Measurements from ENCODE around the gene CBLC.
"Not testable (repeated sequence)": the region's sequence is repeated elsewhere in the genome, so short reads cannot be mapped to it uniquely, and the experiment has no call there.

The CBLC gene

DNA sequence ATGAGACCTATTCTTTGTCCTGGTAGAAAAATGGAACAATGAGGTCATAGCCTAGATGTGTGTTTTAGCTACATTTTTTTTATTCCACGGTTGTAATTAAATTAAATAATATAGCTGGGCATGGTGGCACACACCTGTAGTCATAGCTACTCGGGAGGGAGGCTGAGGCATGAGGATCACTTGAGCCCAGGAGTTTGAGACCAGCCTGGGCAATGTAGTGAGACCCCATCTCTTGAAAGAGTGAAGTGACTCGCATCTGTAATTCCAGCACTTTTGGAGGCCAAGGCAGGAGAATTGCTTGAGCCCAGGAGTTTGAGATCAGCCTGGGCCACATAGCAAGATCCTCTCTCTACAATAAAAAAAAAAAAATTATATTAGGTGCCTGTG lies 11.7 kb upstream of the CBLC start:
- DNase-seq = no peak

DNA sequence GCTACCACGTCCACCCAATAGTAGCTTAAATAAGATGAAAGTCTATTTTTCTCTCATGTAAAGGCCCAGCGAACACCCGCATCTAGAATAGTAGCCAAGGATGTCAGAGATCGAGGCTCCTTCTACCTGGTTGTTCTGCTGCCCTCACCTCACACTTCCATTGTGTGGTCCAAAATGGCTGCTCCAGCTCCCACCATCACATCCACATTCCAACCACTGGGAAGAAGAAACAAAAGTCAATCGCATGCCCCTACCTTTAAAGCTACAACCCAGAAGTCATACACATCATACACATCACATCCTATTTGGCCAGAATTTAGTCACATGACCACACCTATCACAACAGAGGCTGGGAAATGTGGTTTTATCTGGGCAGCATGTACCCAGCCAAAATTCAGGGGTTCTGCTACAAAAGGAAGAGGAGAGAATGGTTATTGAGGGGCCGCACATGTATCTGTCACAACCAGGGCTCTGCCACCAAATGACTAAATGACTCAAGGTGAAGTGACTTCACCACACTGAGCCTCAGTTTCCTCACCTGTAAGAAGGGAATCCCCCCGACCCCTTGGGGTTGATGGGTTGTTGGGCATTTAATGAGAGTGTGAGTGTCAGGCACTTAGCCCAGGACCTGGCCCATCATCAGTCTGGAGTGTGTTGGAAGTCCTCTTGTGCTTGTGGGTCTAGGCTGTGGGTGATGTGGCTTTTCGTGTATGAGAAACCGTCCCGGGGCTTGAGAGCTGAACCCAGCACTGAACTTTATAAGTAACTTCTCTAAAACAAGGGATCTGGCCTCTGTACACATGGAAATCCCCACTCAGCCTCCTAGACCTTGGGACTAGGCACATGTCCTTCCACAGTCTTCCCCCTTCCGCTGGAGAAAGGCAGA lies 10.2 kb upstream of the CBLC start:
- DNase-seq = no peak

DNA sequence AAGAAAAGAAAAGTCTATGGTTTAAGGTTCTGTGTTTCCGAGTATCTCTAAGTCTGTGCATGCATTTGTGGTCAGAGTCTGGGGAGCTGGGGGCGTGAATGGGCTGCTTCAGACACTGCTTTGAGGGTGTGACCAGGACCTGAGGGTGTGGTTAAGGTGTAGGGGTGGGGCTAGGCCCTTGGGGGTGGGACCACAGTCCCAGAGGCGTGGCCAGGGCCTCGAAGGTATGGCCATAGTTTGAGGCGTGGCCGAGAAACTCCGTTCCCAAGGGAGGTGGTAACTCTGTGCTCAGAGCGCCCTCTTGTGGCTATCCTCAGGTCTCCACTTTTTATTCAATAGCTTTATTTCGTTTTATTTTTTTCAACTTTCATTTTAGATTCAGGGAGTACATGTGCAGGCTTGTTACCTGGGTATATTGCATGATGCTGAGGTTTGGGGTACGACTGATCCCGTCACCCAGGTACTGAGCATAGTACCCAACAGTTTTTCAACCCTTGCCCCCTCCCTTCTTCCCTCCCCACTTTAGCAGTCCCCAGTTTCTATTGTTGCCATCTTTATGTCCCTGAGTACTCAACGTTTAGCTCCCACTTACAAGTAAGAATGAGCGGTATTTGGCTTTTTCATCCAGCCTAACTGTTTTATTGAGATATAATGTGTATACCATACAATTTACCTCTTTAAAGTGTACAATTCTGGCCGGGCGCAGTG lies 7.0 kb upstream of the CBLC start:
- DNase-seq = peak; percentile 96

DNA sequence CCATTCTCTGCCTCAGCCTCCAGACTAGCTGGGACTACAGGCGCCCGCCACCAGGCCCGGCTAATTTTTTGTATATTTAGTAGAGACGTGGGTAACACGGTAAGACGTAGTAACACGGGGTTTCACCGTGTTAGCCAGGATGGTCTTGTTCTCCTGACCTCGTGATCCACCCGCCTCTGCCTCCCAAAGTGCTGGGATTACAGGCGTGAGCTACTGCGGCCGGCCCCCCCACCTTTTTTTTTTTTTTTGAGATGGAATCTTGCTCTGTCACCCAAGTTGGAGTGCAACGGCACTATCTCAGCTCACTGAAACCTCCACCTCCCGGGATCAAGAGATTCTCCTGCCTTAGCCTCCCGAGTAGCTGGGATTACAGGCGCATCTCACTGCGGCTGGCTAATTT lies 5.5 kb upstream of the CBLC start:
- not testable (repeated sequence) for DNase-seq

DNA sequence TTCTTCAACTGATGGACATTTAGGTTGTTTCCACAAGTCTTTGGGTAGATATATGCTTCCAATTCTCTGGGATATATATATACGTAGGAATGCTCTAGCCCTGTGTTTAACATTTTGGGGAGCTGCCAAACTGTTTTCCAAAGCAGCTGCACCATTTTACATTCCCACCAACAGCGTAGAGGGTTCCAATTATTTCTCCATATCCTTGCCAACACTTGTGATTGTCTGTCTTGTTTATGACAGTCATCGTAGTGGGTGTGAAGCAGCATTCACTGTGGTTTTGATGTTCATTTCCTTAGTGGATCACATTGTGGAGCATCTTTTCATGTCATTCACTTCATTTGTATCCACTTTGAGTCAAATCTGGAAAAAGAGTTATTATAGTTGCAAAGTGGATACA lies 4.7 kb upstream of the CBLC start:
- no peak for DNase-seq

DNA sequence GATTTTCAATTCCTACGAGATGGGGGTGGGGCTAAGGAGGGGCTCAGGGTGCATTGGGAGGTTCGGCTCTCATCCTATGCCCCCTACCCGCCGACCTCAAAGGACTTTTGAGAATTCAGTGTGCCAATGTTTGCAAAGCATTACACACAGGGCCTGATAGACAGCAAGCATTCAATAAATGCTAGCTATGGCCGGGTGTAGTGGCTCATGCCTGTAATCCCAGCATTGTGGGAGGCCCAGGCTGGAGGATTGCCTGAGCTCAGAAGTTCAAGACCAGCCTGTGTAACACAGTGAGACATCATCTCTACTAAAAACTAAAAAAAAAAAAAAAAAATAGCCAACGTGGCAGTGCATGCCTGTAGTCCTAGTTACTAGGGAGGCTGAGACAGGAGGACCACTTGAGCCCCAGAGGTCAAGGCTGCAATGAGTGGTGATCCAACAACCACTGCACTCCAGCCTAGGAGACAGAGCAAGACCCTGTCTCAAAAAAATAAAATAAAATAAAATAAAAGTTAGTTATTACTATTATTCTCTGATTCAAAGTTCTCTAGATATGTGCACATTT lies 1.9 kb upstream of the CBLC start:
- DNase-seq = no peak

DNA sequence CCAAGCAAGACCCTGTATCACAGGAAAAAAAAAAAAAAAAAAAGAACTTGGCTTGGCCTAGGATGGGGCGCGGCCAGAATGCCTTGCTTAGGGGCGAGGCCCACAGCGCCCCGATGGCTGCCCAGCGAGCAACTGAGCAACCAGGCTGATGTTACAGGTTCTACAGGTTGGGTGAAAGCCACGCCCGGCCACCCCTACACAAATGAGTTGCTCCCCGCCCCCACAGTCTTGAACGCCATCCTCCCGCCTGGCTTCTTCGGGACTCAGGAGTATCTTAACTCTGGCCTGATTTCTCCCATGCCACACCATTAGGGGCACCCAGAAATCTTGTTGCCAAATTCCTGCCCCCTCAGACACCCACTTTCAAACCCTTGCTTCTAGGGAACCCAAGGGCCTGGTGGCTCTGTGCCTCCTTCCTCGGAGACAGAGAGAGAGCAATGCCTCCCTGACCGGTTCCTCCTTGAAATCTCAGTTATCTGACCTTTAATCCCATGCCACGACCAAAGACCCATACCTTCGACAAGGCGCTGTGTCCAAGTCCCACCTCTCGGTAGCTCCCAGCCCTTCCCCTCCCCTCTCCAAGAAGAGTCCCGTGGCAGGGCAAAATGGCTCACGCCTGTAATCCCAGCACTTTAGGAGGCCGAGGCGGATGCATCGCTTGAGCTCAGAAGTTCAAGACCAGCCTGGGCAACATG lies 1.1 kb upstream of the CBLC start:
- DNase-seq = no peak

DNA sequence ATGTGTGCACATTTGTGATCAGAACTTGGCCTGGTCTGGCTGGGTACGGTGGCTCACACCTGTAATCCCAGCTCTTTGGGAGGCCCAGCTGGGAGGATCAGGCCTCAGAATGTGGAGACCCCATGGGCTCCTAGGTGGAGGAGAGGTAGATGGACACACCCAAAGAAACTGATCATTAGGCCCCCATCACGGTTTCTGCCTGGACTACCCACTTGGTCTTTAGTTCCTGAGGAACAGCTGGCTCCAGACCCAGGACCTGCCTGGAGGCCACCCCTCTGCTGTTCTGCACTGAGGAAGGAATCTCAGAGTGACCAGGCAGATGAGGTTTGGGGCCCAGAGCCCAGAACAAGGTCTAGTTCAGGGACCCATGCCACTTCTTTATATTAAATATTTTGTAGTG lies 1.5 kb downstream of the CBLC start:
- DNase-seq = no peak

DNA sequence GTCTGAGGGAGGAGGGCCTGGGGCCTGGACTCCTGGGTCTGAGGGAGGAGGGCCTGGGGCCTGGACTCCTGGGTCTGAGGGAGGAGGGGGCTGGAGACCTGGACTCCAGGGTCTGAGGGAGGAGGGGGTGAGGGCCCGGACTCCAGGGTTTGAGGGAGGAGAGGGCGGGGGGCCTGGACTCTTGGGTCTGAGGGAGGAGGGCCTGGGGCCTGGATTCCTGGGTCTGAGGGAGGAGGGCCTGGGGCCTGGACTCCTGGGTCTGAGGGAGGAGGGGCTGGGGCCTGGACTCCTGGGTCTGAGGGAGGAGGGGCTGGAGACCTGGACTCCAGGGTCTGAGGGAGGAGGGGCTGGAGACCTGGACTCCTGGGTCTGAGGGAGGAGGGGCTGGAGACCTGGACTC lies 4.0 kb downstream of the CBLC start:
- not testable (repeated sequence) for DNase-seq

DNA sequence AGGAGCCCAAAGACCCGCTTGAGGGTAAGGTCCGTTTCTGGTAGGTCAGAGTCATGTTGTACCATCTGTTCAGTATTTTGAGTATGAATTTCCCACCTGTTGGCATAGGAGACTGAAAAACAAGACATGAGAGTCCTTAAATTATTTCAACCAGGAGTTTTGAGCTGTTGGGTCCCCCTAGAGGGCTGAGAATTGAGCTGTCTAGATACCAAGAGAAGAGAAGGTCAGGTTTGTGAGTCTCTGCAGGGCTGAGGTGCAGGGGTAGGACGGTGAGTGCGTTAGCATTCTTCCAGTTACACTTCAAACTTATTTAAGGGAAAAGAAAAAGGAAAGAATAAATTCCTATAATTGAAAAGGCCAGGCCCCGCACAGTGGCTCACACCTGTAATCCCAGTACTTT lies 5.0 kb downstream of the CBLC start:
- DNase-seq = no peak

DNA sequence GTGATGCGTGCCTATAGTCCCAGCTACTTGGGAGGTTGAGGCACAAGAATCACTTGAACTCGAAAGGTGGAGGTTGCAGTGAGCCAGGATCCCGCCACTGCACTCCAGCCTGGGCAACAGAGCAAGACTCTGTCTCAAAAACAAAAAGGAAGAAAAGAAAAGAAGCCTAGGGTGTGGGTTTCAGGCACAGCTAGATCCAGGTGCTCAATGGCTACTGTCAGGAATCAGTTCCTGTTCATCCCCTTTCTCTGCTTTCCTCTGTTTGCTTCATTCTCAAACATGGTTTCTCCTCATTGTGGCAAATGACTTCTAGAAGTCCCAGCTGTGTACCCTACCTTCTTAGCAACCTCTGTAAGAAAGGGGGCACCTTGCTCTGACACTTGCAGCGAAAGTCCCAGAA lies 5.9 kb downstream of the CBLC start:
- DNase-seq = no peak

DNA sequence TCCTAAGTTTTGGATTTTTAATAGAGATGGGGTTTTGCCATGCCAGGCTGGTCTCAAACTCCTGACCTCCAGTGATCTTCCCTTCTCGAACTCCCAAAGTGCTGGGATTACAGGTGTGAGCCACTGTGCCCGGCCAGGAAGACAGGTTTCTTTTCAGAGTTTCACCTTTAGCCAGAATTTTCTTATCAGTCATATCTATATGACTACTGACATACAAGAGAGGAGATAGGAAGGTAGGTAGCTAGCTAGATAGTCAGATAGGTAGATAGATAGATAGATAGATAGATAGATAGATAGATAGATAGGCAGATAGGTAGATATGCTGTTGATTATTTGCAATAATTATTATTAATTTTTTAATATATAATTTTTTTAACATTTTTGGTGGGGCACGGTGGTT lies 7.6 kb downstream of the CBLC start:
- DNase-seq = no peak

DNA sequence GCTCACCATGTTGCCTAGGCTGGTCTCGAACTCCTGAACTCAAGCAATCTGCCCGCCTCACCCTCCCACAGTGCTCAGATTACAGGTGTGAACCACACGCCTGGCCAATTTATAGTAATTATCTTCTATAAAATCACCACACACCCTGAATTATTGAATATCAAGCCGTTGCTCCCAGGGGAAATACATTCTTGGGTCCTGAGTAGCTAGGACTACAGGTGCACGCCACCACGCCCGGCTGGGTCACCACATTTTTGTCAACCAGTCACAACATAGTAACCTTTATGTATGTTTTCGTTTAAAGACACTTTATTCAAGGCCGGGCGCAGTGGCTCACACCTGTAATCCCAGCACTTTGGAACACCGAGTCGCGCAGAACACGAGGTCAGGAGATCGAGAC lies 8.3 kb downstream of the CBLC start:
- DNase-seq = no peak

DNA sequence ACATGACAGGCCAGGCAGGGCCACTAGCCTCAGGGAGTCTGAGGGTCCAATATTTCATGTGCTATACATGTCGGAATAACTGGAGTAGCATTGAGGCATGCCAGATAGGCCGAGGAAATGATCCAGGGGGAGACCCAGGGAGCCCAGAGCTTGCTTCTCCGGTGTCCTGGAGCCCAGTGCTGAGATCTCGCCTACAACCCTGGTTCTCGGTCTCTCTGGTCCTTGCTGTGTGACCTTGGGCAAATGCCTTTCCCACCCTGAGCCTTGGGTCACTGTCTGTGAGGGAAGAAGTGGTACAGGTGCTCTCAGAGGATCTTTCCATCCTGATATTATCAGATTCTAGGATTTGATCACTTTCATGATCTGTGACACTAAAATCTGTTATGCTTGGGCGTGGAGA lies 11.3 kb downstream of the CBLC start:
- no peak for DNase-seq

DNA sequence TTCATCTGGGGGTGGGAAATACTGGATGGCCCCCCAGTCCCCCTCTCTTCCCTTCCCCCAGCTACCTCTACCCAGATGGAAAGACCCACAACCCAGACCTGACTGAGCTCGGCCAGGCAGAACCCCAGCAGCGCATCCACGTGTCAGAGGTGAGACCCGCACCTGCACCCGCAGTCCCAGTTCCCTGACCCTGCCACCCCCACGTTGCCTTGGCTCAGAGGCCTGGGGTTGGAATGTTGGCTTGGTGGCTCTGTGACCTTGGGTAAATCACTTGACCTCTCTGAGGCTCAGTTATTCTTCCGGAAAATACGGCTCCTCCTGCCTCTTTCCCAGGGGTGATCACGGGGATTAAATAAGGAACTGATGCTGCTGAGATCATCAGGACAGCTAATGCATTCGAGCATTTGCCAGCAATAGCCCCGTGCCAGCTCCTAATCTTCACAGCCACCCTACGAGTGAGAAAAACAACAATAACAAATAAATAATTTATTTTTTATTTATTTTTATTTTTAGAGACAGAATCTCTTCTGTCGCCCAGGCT lies 12.3 kb downstream of the CBLC start:
- DNase-seq = no peak

DNA sequence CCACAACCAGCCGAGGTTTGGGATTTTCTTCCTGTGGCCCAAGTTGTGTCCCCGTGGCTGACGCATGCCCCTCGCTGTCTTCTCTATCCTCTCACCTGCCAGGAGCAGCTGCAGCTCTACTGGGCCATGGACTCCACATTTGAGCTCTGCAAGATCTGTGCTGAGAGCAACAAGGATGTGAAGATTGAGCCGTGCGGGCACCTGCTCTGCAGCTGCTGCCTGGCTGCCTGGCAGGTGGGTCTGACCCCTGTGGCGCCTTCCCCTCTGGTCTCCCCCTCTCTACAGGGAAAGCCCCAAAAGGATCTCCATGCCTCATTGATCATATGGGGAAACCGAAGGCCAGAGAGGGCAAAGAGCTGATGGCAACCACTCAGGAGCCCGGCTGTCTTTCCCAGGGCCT lies 14.6 kb downstream of the CBLC start:
- DNase-seq = no peak

DNA sequence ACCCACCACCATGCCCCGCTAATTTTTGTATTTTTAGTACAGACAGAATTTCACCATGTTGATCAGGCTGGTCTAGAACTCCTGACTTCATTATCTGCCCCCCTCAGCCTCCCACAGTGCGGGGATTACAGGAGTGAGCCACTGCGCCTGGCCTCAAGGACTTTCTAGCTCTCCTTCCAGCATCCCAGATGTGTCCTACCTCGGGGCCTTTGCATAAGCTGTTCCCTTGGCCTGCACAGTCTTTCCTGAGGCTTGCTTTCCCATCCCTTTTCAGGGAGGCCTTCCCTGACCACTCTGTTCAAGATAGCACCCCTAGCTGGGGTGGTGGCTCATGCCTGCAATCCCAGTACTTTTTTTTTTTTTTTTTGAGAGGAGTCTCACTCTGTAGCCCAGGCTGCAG lies 16.9 kb downstream of the CBLC start:
- DNase-seq = no peak

DNA sequence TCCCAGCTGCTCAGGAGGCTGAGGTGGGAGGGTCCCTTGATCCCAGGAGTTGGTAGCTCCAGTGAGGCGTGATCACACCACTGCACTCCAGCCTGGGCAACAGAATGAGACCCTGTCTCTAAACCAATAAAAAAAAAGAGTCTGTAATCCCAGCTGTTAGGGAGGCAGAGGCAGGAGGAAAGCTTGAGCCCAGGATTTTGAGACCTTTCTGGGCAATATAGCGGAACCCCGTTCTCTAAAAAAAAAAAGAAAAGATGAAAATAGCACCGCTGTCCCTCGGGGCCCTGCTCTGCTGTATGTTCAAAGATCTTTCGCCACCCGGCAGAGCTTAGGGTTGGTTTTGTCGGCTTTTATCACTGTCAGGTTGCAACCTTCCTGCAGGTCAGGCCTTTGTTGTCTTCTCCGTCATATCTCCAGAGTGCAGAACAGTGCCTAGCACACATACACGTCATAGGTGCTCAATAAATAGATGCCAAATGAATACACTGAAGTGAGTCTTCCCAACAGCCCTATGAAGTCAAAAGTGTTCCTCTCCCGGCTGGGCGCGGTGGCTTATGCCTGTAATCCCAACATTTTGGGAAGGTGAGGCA lies 17.8 kb downstream of the CBLC start:
- no peak for DNase-seq

DNA sequence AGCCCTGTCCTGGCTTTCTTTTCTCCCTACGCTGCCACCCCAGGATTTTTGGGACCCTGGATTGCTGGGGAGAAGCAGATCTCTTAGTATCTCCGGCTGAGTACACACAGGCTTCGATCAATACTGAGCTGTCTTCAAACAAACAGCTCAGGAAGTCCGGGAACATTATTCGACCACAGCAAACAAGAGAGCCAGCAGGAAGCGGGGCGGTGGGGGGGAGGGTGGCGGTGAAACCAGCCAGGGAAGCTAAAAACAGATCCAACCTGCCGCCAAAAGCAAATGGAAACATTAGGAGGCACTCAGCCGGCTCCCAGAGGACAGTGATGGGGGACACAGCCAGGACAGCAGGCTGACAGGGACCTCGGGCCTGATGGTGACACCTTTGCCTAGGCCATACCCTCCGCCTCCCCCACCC lies 19.0 kb downstream of the CBLC start:
- DNase-seq = no peak

DNA sequence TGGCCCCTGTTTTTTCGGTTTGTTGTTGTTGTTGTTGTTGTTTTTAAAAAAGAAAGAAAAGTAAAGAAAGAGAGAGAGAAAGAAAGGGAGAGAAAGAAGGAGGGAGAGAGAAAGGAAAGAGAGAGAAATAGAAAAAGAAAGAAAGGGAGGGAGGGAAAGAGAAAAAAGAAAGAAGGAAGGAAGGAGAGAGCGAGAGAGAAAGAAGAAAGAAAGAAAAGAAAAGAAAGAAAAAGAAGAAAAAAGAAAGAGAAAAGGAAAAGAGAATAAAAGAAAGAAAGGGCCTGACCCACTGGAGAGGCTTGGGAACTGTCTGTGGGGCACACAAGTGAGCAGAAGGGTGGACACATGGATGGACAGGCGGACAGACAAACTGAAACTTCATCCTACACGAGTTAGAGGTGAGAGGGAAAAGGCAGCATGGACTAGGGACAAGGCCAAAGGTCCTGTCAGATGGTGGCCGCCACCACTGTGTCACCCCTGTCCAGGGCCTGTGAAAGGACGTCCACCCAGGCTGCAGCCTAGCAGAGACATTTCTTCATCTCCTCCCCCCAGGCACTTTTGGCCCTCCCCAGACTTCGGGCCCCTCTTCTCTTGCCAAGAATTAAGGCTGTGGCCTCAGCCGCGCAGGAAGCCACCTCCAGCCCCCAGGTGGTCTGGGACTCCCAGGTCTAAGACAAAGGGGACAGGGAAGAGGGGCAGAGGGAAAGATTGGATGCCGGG lies 22.1 kb downstream of the CBLC start:
- no peak for DNase-seq

DNA sequence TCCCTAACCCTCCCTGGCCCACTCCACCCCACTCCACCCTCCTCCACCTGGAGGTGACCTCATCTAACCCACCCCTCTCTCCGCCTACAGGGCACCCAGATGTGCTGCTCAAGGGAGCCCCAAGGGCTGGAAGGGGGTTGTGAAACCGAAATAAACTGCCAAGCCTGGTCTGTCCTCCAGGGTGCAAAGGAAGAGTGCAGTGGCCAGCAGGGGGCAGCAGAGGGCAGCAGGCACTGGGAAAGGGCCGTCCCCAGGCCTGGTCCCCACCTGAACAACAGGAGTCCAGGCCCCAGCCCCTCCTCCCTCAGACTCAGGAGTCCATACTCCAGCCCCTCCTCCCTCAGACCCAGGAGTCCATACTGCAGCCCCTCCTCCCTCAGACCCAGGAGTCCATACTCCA lies 22.8 kb downstream of the CBLC start:
- DNase-seq = peak; percentile 72

Measured in NK-92 treated with Interleukin-12 subunit alpha and Interleukin-12 subunit beta, amount 100 ng/mL, for 24 hours (cell line).